Neuronal stem cell (in vitro differentiated cells): ENCODE data around the gene PLPP2.

ENCODE experiments used
- DNase-seq: peaks from one replicate; pipeline ENCODE4 v3.0.0-alpha.2; 2013; ENCODE audit warnings: low spot score
- H2AFZ ChIP-seq: one replicate; pipeline ENCODE4 v1.6.1; 2013; ENCODE audit warnings: mild to moderate bottlenecking, low read length, inconsistent platforms
- H2AK5ac ChIP-seq: 2 replicates; pipeline ENCODE4 v1.6.1; 2013; ENCODE audit warnings: low read depth, mild to moderate bottlenecking, inconsistent platforms, low read length, moderate library complexity, mixed read lengths
- H2BK120ac ChIP-seq: 2 replicates; pipeline ENCODE4 v1.6.1; 2013; ENCODE audit warnings: low read depth, mild to moderate bottlenecking, inconsistent platforms, low read length, moderate library complexity, mixed read lengths
- H2BK12ac ChIP-seq: one replicate; pipeline ENCODE4 v1.6.1; 2013; ENCODE audit warnings: low read length, inconsistent platforms
- H2BK15ac ChIP-seq: 2 replicates; pipeline ENCODE4 v1.6.1; 2013; ENCODE audit warnings: mild to moderate bottlenecking, low read length, inconsistent platforms, mixed read lengths
- H2BK5ac ChIP-seq: one replicate; pipeline ENCODE4 v1.6.1; 2013; ENCODE audit warnings: inconsistent platforms, mild to moderate bottlenecking, low read length, moderate library complexity
- H3K14ac ChIP-seq: one replicate; pipeline ENCODE4 v1.6.1; 2013; ENCODE audit warnings: low read length, inconsistent platforms
- H3K18ac ChIP-seq: 2 replicates; pipeline ENCODE4 v1.6.1; 2013; ENCODE audit warnings: low read length, inconsistent platforms
- H3K23ac ChIP-seq: 2 replicates; pipeline ENCODE4 v1.6.1; 2013; ENCODE audit warnings: low read depth, mild to moderate bottlenecking, mixed read lengths, low read length, inconsistent platforms; ENCODE audit not compliant: poor library complexity
- H3K27ac ChIP-seq: replicated peaks from 3 replicates; pipeline ENCODE4 v1.5.1; 2013; ENCODE audit warnings: low read length, inconsistent platforms
- H3K27me3 ChIP-seq, 3 experiments: 2 replicates each; pipeline ENCODE4 v1.6.1; 2013; ENCODE audit warnings: low read length in 3 of 3, mild to moderate bottlenecking in 2 of 3, inconsistent platforms in 1 of 3, low read depth in 1 of 3, mixed read lengths in 1 of 3, moderate library complexity in 1 of 3; ENCODE audit not compliant: control insufficient read depth in 3 of 3, insufficient read depth in 3 of 3
- H3K36me3 ChIP-seq, 2 donors: replicated peaks in 1 of 2; 2 replicates each; pipeline ENCODE4 v1.6.1; 2013; ENCODE audit warnings: low read length in 2 of 2; ENCODE audit not compliant: control insufficient read depth in 2 of 2, insufficient read depth in 2 of 2
- H3K4ac ChIP-seq: 2 replicates; pipeline ENCODE4 v1.6.1; 2013; ENCODE audit warnings: inconsistent platforms, mild to moderate bottlenecking, low read length, moderate library complexity
- H3K4me1 ChIP-seq, 2 donors: 1 replicate in 1 of 2; 2 replicates in 1 of 2; pipeline ENCODE4 v1.6.1; 2013; ENCODE audit warnings: low read length in 2 of 2, low read depth in 1 of 2; ENCODE audit not compliant: control insufficient read depth in 2 of 2, insufficient read depth in 1 of 2
- H3K4me2 ChIP-seq: one replicate; pipeline ENCODE4 v1.6.1; 2013; ENCODE audit warnings: mild to moderate bottlenecking, low read length, inconsistent platforms; ENCODE audit not compliant: insufficient read depth, poor library complexity, severe bottlenecking
- H3K4me3 ChIP-seq, 2 donors: 2 replicates each; pipeline ENCODE4 v1.5.1; 2013; ENCODE audit warnings: low read length in 2 of 2, mild to moderate bottlenecking in 2 of 2, inconsistent platforms in 1 of 2, moderate library complexity in 1 of 2
- H3K79me1 ChIP-seq: one replicate; pipeline ENCODE4 v1.6.1; 2013; ENCODE audit warnings: low read depth, mild to moderate bottlenecking, inconsistent platforms, low read length, moderate library complexity
- H3K9ac ChIP-seq: one replicate; pipeline ENCODE4 v1.6.1; 2013; ENCODE audit warnings: mild to moderate bottlenecking, low read depth, low read length, inconsistent platforms; ENCODE audit not compliant: poor library complexity
- H3K9me3 ChIP-seq, 2 donors: replicated peaks in 1 of 2; 2 replicates each; pipeline versions ENCODE3 to v1.6.1; 2013; ENCODE audit warnings: low read length in 2 of 2, mild to moderate bottlenecking in 2 of 2, inconsistent platforms in 1 of 2, low read depth in 1 of 2, mixed read lengths in 1 of 2, moderate library complexity in 1 of 2; ENCODE audit not compliant: control insufficient read depth in 2 of 2, insufficient read depth in 1 of 2
- H4K8ac ChIP-seq: one replicate; pipeline ENCODE4 v1.6.1; 2013; ENCODE audit warnings: low read depth, mild to moderate bottlenecking, inconsistent platforms, low read length, moderate library complexity
- H4K91ac ChIP-seq: one replicate; pipeline ENCODE4 v1.6.1; 2013; ENCODE audit warnings: low read length, low read depth, mild to moderate bottlenecking, inconsistent platforms; ENCODE audit not compliant: poor library complexity
- WGBS, 2 donors: extraction: QIAGEN DNeasy Blood & Tissue Kit; methylation state at CpG; one replicate each; pipeline ENCODE4 v1.1.7; 2013; ENCODE audit warnings: missing lambda C conversion rate in 2 of 2, mixed read lengths in 1 of 2; ENCODE audit not compliant: insufficient read length in 2 of 2, insufficient replicate concordance in 1 of 2; ENCODE audit errors: extremely low coverage in 2 of 2; 5-methylcytosine and 5-hydroxymethylcytosine counted together

The PLPP2 gene

DNA sequence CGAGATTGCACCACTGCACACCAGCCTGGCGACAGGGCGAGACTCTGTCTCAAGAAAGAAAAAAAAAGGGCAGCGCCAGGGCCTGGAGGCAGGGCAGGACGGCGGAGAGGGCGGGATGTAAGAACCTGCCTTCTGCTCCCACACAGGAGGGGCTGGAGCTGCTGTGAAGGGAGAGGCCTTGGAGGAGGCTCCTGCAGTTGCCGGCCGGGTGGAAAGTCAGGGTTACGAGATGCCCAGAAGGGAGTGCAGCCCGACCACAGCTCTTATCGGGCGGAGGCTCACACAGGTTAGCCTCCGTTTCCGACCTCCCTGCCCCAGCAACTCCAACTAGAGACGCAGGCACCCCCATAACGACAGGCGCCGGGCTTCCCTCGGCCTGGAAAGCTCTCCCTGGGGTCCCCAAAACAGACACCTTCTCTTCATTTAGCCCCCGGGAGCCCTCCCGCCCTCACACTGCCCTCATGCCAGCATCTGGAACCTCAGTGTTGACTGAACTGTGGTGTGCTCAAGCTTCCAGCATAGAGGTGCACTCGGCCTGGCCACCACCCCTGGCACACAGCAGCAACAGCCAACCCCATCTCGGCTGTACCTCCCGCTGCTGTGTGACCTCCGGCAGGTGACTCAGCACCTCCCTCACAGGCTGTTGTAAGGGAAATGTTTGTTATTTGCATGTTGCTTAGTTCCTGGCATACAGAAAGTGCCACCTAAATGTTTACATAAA, 1.4 kb downstream of the PLPP2 start:
- DNase-seq: no peak
- peaks cover 15 to 68% (median 53%) of the 10 kb centered on the region in 3 experiments for H3K27me3 ChIP-seq
- no CpG with 5 or more reads among the region's 26 CpGs for WGBS, 2 donors

DNA sequence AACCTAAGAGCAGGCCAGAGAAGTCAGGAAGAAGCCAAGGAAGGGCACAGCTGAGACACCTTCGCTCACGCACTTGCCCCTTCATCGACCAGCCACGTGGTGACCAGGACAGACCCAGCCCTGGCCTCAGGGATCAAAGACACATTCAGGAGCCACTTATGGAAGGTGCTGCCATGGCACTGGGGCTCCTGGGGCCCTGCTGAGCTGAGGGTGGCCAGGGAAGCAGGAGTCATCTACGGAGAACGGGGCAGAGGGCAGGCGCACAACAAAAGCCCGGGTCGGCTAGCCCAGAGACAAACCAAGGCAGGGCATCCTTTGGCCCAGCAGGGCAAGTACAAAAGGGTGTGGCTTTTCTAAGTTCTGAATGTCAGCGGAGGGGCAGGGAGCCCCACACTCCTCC, 2.3 kb downstream of the PLPP2 start:
- no peak overlapping the region for H2BK5ac ChIP-seq
- WGBS, 2 donors: no CpG with 5 or more reads among the region's 10 CpGs
- no peak overlapping the region for H4K91ac ChIP-seq
- H3K4me2 ChIP-seq: no peak overlapping the region
- peaks cover 12 to 59% (median 44%) of the 10 kb centered on the region in 3 experiments for H3K27me3 ChIP-seq
- H3K9me3 ChIP-seq: peaks cover 2 to 13% of the 10 kb centered on the region in 2 donors
- H2BK15ac ChIP-seq: peak overlapping the region; percentile 85
- H3K27ac ChIP-seq: no peak overlapping the region
- no peak overlapping the region for H3K18ac ChIP-seq
- H3K79me1 ChIP-seq: no peaks in the 10 kb centered on the region
- H3K4me1 ChIP-seq: peaks cover 4 to 7% of the 10 kb centered on the region in 2 donors
- no peaks in the 10 kb centered on the region for H3K36me3 ChIP-seq
- H3K9ac ChIP-seq: no peak overlapping the region
- H4K8ac ChIP-seq: no peak overlapping the region
- DNase-seq: no peak
- H2BK120ac ChIP-seq: no peak overlapping the region
- no peak overlapping the region for H3K4me3 ChIP-seq
- H2BK12ac ChIP-seq: peak overlapping the region; percentile 90
- no peak overlapping the region for H3K4ac ChIP-seq
- no peak overlapping the region for H3K14ac ChIP-seq
- peak overlapping the region; percentile 68 for H2AK5ac ChIP-seq
- H2AFZ ChIP-seq: no peak overlapping the region
- no peak overlapping the region for H3K23ac ChIP-seq

More for the DNA sequence above, 1.4 kb downstream of the PLPP2 start:
- Histone ChIP-seq H3K18ac (peak overlapping the region; percentile 48), H3K27ac (no peak overlapping the region), H2AK5ac (no peak overlapping the region), H2AFZ (no peak overlapping the region), H2BK15ac (no peak overlapping the region), H3K4me3 (peak overlapping the region in 1 of 2 donors; percentile 46), H3K79me1 (no peaks in the 10 kb centered on the region), H3K23ac (peak overlapping the region; percentile 3), H2BK12ac (no peak overlapping the region), H2BK5ac (no peak overlapping the region), H2BK120ac (no peak overlapping the region), H3K36me3 (no peaks in the 10 kb centered on the region), H3K9me3 (peaks cover 2 to 13% of the 10 kb centered on the region in 2 donors), H3K4me2 (no peak overlapping the region), H3K14ac (no peak overlapping the region), H4K8ac (no peak overlapping the region), H3K4ac (no peak overlapping the region), H3K4me1 (peaks cover 12 to 13% of the 10 kb centered on the region in 2 donors), H4K91ac (no peak overlapping the region), H3K9ac (no peak overlapping the region)

- H2AK5ac ChIP-seq: no peak overlapping the region
- no peak overlapping the region for H3K27ac ChIP-seq
- H2AFZ ChIP-seq: no peak overlapping the region
- H3K4ac ChIP-seq: no peak overlapping the region
- no peak overlapping the region for H4K91ac ChIP-seq
- no peaks in the 10 kb centered on the region for H3K36me3 ChIP-seq
- H2BK120ac ChIP-seq: no peak overlapping the region
- WGBS, 2 donors: no CpG with 5 or more reads among the region's 19 CpGs
- H3K14ac ChIP-seq: no peak overlapping the region
- no peak overlapping the region for H4K8ac ChIP-seq
- H2BK15ac ChIP-seq: no peak overlapping the region
- H2BK5ac ChIP-seq: peak overlapping the region; percentile 82
- no peak for DNase-seq
- H3K9ac ChIP-seq: no peak overlapping the region
- no peak overlapping the region for H3K18ac ChIP-seq
- no peaks in the 10 kb centered on the region for H3K79me1 ChIP-seq
- H3K4me2 ChIP-seq: no peak overlapping the region
- peaks cover 4 to 7% of the 10 kb centered on the region in 2 donors for H3K4me1 ChIP-seq
- no peak overlapping the region for H2BK12ac ChIP-seq
- no peak overlapping the region for H3K23ac ChIP-seq
- H3K4me3 ChIP-seq: no peak overlapping the region
- peaks cover 12 to 52% (median 31%) of the 10 kb centered on the region in 3 experiments for H3K27me3 ChIP-seq
- peaks cover 2% of the 10 kb centered on the region in 2 donors for H3K9me3 ChIP-seq
These were observed 3.8 kb downstream of the PLPP2 start for GRCh38 chr19:287381-287871.

DNA sequence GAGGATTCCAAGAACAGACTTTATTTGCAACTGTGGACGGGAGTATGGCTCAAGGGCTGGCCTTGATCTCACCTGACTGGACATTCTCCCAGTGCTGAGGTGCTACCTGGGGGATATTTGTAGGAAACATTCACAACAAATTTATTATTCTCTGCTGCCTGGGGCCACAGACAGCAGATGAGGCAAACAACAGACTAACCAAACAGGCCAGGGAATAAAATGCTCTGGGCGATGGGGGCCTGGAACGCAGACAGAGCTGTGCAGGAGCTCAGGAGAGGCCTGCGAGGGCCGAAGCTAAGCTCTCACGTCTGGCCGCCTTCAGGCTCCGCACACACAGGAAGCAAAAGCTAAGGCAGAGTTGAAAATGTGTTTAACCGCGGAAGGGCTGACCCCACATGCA, 7.8 kb downstream of the PLPP2 start:
- no peaks in the 10 kb centered on the region for H3K9me3 ChIP-seq
- no peak overlapping the region for H3K27ac ChIP-seq
- no peak overlapping the region for H2BK5ac ChIP-seq
- no peak overlapping the region for H2BK15ac ChIP-seq
- H3K27me3 ChIP-seq: peaks cover 0 to 26% (median 14%) of the 10 kb centered on the region in 3 experiments
- H3K4ac ChIP-seq: no peak overlapping the region
- no peak overlapping the region for H4K91ac ChIP-seq
- H2BK120ac ChIP-seq: no peak overlapping the region
- H3K23ac ChIP-seq: no peak overlapping the region
- no peak overlapping the region for H4K8ac ChIP-seq
- H3K9ac ChIP-seq: no peak overlapping the region
- H3K79me1 ChIP-seq: no peaks in the 10 kb centered on the region
- no peak overlapping the region for H3K18ac ChIP-seq
- H3K4me2 ChIP-seq: no peak overlapping the region
- no peak overlapping the region for H3K4me3 ChIP-seq
- H2AK5ac ChIP-seq: no peak overlapping the region
- H3K14ac ChIP-seq: no peak overlapping the region
- no peak overlapping the region for H2BK12ac ChIP-seq
- H3K4me1 ChIP-seq: peaks cover 9 to 11% of the 10 kb centered on the region in 2 donors
- DNase-seq: no peak
- no peaks in the 10 kb centered on the region for H3K36me3 ChIP-seq
- no CpG with 5 or more reads among the region's 10 CpGs for WGBS, 2 donors
- no peak overlapping the region for H2AFZ ChIP-seq
